GM23248 (cell line): ENCODE data around the gene RTN4RL2. TPM values are rescaled to one million over a fixed set of nuclear protein-coding genes. Genes with fewer than 3 reads are reported as not detected.

Experiments
- DNase-seq: peaks from one replicate; pipeline ENCODE4 v3.0.0-alpha.2; 2015
- H2AFZ ChIP-seq: fragments of 200-600 bp; sonication (generic); 2 replicates; pipeline ENCODE4 v1.6.1; 2016; ENCODE audit warnings: antibody characterized with exemption
- H3F3A ChIP-seq: fragments of 200-600 bp; sonication (generic); 2 replicates; pipeline ENCODE4 v1.6.1; 2016; ENCODE audit warnings: mild to moderate bottlenecking, antibody characterized with exemption, mixed run types; ENCODE audit not compliant: insufficient read depth
- H3K27ac ChIP-seq: fragments of 200-600 bp; sonication (generic); 2 replicates; pipeline ENCODE4 v1.5.1; 2016; ENCODE audit warnings: mild to moderate bottlenecking
- H3K27me3 ChIP-seq: fragments of 200-600 bp; sonication (generic); replicated peaks from 2 replicates; pipeline ENCODE4 v1.6.1; 2016; ENCODE audit warnings: mild to moderate bottlenecking; ENCODE audit not compliant: insufficient read depth
- H3K36me3 ChIP-seq: fragments of 200-600 bp; sonication (generic); 2 replicates; pipeline ENCODE4 v1.6.1; 2016; ENCODE audit warnings: low read depth, mild to moderate bottlenecking
- H3K4me1 ChIP-seq: fragments of 200-600 bp; sonication (generic); 2 replicates; pipeline ENCODE4 v1.6.1; 2016; ENCODE audit warnings: mild to moderate bottlenecking; ENCODE audit not compliant: insufficient read depth
- H3K4me2 ChIP-seq: fragments of 200-600 bp; sonication (generic); one replicate; pipeline ENCODE4 v1.6.1; 2016; ENCODE audit warnings: mild to moderate bottlenecking; ENCODE audit not compliant: unreplicated experiment
- H3K4me3 ChIP-seq: fragments of 200-600 bp; sonication (generic); 2 replicates; pipeline ENCODE4 v1.5.1; 2016; ENCODE audit warnings: mild to moderate bottlenecking
- H3K79me2 ChIP-seq: fragments of 200-600 bp; sonication (generic); 2 replicates; pipeline ENCODE4 v1.6.1; 2016; ENCODE audit warnings: mild to moderate bottlenecking; ENCODE audit not compliant: insufficient read depth
- H3K9ac ChIP-seq: fragments of 200-600 bp; sonication (generic); 2 replicates; pipeline ENCODE4 v1.6.1; 2016; ENCODE audit warnings: mild to moderate bottlenecking
- H3K9me2 ChIP-seq: fragments of 200-600 bp; sonication (generic); 2 replicates; pipeline ENCODE4 v1.6.1; 2016; ENCODE audit warnings: mixed run types, mild to moderate bottlenecking, moderate library complexity; ENCODE audit not compliant: insufficient read depth
- H3K9me3 ChIP-seq: fragments of 200-600 bp; sonication (generic); one replicate; pipeline ENCODE4 v1.6.1; 2017; ENCODE audit warnings: low read depth
- H4K20me1 ChIP-seq: fragments of 200-600 bp; sonication (generic); 2 replicates; pipeline ENCODE4 v1.6.0; 2016; ENCODE audit not compliant: insufficient read depth
- EZH2 ChIP-seq: fragments of 200-600 bp; sonication (generic); IDR thresholded peaks from 2 replicates; pipeline ENCODE4 v1.6.1; 2018; ENCODE audit warnings: antibody characterized with exemption, mild to moderate bottlenecking; ENCODE audit not compliant: insufficient read depth, poor library complexity, severe bottlenecking
- EZH2phosphoT487 ChIP-seq: fragments of 200-600 bp; sonication (generic); IDR thresholded peaks from 2 replicates; pipeline ENCODE4 v1.6.1; 2018; ENCODE audit warnings: antibody characterized with exemption, moderate library complexity, mild to moderate bottlenecking, low read depth; ENCODE audit not compliant: insufficient read depth
- WGBS, 2 experiments: methylation state at CpG; one replicate each; pipeline ENCODE4 v1.1.6; 2015 to 2017; ENCODE audit warnings: low lambda C conversion rate in 2 of 2, low coverage in 1 of 2; ENCODE audit errors: missing lambda C conversion rate in 2 of 2; 5-methylcytosine and 5-hydroxymethylcytosine counted together
- in situ Hi-C: fragments of 300-500 bp; cut with MboI; formaldehyde crosslinking; loops from 2 replicates; pipeline ENCODE4 v1.15.0; 2020
- polyA plus RNA-seq: library from polyadenylated mRNA; unstranded; fragments of >200 nt; fragmentation: Nextera tagmentation; extraction: Ambion mirVana; gene quantifications from 2 replicates; pipeline ENCODE4 v1.2.1, GENCODE V29; 2016
- total RNA-seq: library from RNA; depleted of rRNA; stranded (reverse); fragments of >200 nt; shearing (Covaris generic); gene quantifications from 2 replicates; pipeline ENCODE4 v1.2.3, GENCODE V29; 2014

Gene RTN4RL2
- total and polyA plus RNA-seq, 2 experiments from 2014 or later, result 0.32 to 1.1 TPM

- WGBS, 2 experiments, result 92% methylated on average over 4 of the region's 4 CpGs
- in situ Hi-C loops, result no loop called here
- H3K79me2 ChIP-seq, result 0 out of 2 replicates have a peak, but pooled peaks cover 3% of the 10 kb centered on the region
Observed at GRCh38 chr11:57422669-57423068, 37.7 kb upstream of the RTN4RL2 start.

GRCh38 chr11:57424137-57424791 lies 36.1 kb upstream of the RTN4RL2 start:
- no peak for TF ChIP-seq EZH2phosphoT487
- TF ChIP-seq EZH2, result no peak
- Histone ChIP-seq H3K9ac (peak overlapping the region; percentile 41; the same call in 1 of the 2 replicates), H3K4me1 (peaks cover 42% of the 10 kb centered on the region), H3K79me2 (0 out of 2 replicates have a peak, but pooled peaks cover 3% of the 10 kb centered on the region), H3K27ac (peak overlapping the region; percentile 13; the same call in 1 of the 2 replicates), H4K20me1 (no peaks in the 10 kb centered on the region), H3K27me3 (no peaks in the 10 kb centered on the region), H3K4me2 (peak overlapping the region; percentile 83), H3F3A (peaks cover 35% of the 10 kb centered on the region), H3K36me3 (no peaks in the 10 kb centered on the region), H2AFZ (no peak overlapping the region), H3K9me3 (no peaks in the 10 kb centered on the region), H3K9me2 (no peaks in the 10 kb centered on the region), H3K4me3 (peak overlapping the region; percentile 4; the same call in 1 of the 2 replicates)
- in situ Hi-C loops, result no loop called here
- no peak for DNase-seq
- WGBS, 2 experiments, result 83 to 84% methylated on average over 9 of the region's 9 CpGs

More at GRCh38 chr11:57422669-57423068, 37.7 kb upstream of the RTN4RL2 start:
- no peak for DNase-seq
- Histone ChIP-seq H2AFZ (no peak overlapping the region), H3K9me2 (no peaks in the 10 kb centered on the region), H3F3A (peaks cover 28% of the 10 kb centered on the region), H3K4me3 (no peak overlapping the region), H3K27ac (no peak overlapping the region), H3K36me3 (peaks cover 4% of the 10 kb centered on the region; the same call in 1 of the 2 replicates), H3K4me2 (no peak overlapping the region), H3K9ac (no peak overlapping the region), H3K27me3 (no peaks in the 10 kb centered on the region), H3K9me3 (no peaks in the 10 kb centered on the region), H4K20me1 (no peaks in the 10 kb centered on the region), H3K4me1 (peaks cover 34% of the 10 kb centered on the region)
- TF ChIP-seq EZH2 (no peak), EZH2phosphoT487 (no peak)

DNA sequence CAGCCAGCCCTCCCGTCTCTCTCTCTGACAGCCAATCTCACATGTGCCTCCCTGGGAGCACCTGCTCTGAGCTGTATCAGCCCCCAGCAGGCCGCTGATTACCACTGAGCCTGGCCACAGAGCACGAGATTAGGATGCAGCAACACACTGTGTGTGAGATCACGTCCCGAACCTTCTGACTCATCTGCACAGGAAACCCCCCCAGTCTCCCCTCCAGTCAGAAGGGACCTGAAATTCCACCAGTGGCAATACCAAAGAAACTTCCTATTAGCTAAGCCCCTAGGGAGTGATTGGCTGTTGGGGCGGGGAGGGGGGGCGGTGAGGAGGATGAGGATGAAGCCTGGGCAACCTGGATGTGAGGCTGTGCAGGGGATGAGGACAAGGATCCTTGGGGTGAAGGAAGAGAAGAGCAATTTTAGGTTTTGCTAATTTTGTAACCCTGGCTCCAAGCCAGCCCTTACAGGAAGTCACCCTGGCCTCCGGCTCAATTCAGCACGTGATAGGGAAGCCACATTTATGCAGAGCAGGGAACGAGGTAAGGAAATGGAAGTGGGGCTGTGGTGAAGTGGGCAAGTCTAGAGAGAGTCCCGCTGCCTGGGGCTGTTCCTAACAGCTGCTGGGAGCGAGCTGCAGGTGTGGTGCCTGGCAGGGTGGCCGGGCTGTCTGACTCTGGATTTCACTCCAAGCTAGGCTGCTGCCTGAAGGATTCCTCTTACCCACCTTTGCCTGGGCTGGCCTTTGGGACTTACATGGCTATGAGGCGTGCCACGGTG lies 35.4 kb upstream of the RTN4RL2 start:
- 28 to 34% methylated on average over 15 of the region's 15 CpGs for WGBS, 2 experiments
- Histone ChIP-seq H3K4me2 (peak overlapping the region; percentile 83), H3K27ac (peak overlapping the region; percentile 99), H3K27me3 (no peaks in the 10 kb centered on the region), H3K9me3 (no peaks in the 10 kb centered on the region), H3K4me3 (peak overlapping the region; percentile 4; the same call in 1 of the 2 replicates), H4K20me1 (no peaks in the 10 kb centered on the region), H3K79me2 (0 out of 2 replicates have a peak, but pooled peaks cover 3% of the 10 kb centered on the region), H3F3A (peaks cover 35% of the 10 kb centered on the region), H3K9ac (peak overlapping the region; percentile 86; the same call in 1 of the 2 replicates), H3K36me3 (no peaks in the 10 kb centered on the region), H3K4me1 (peaks cover 42% of the 10 kb centered on the region), H2AFZ (no peak overlapping the region), H3K9me2 (no peaks in the 10 kb centered on the region)
- no peak for TF ChIP-seq EZH2phosphoT487
- no peak for TF ChIP-seq EZH2
- peak; percentile 83 for DNase-seq
- in situ Hi-C loops, result no loop called here

- H3K4me1 ChIP-seq, result peaks cover 42% of the 10 kb centered on the region
- H3K9ac ChIP-seq, result peak overlapping the region; percentile 86
- in situ Hi-C loops, result no loop called here
- DNase-seq, result peak; percentile 79
- 0 out of 2 replicates have a peak, but pooled peaks cover 3% of the 10 kb centered on the region for H3K79me2 ChIP-seq
- TF ChIP-seq EZH2phosphoT487, result no peak
- no peak for TF ChIP-seq EZH2
- peak overlapping the region; percentile 70 for H3K4me3 ChIP-seq
- peak overlapping the region; percentile 83 for H3K4me2 ChIP-seq
- 12 to 20% methylated on average over 14 to 15 of the region's 15 CpGs for WGBS, 2 experiments
- H2AFZ ChIP-seq, result peak overlapping the region; percentile 72
- H3F3A ChIP-seq, result peaks cover 35% of the 10 kb centered on the region
- peak overlapping the region; percentile 99 for H3K27ac ChIP-seq
- no peaks in the 10 kb centered on the region for H3K9me3 ChIP-seq
- H3K9me2 ChIP-seq, result no peaks in the 10 kb centered on the region
- no peaks in the 10 kb centered on the region for H3K27me3 ChIP-seq
- no peaks in the 10 kb centered on the region for H3K36me3 ChIP-seq
- no peaks in the 10 kb centered on the region for H4K20me1 ChIP-seq
Observed at GRCh38 chr11:57425565-57426438, 34.5 kb upstream of the RTN4RL2 start.
